K562 (cell line): ENCODE data around the gene ARHGAP22. TPM values are rescaled to one million over a fixed set of nuclear protein-coding genes. Genes with fewer than 3 reads are reported as not detected.

Experiments
- ATAC-seq: fragments of 200-7000 bp; cut with Tn5 transposase; 3 replicates; pipeline ENCODE4 v1.9.1; 2020; ENCODE audit warnings: moderate library complexity
- BruUV-seq: library from RNA; stranded (reverse); fragments of 400-500 nt; replicated peaks from 2 replicates; lab custom pipeline; 2021; lab: Mats Ljungman, UMichigan
- CTCF ChIA-PET: fragments of 300-600 bp; formaldehyde crosslinking; extraction: SDS; loops from one replicate; lab custom pipeline; 2021; ENCODE audit warnings: low intra/inter-chr PET ratio; lab: Yijun Ruan, JAX
- POLR2A ChIA-PET: fragments of 300-600, 350-650 bp; sonication (Branson Sonifier 250); formaldehyde crosslinking; extraction: SDS; loops from one replicate; lab custom pipeline; 2021; ENCODE audit warnings: antibody characterized with exemption, inconsistent platforms; lab: Yijun Ruan, JAX
- DNase-seq, 4 experiments: peaks; one replicate each; pipeline versions ENCODE4 v3.0.0 to v3.0.0-alpha.2; 2011 to 2018; ENCODE audit warnings: low spot score in 3 of 4, mixed read lengths in 3 of 4; ENCODE audit errors: extremely low read depth in 1 of 4
- FAIRE-seq: peaks from 2 replicates; lab custom pipeline; 2011; peaks lifted over from hg19 to GRCh38; lab: Jason Lieb, UNC
- H2AFZ ChIP-seq: 2 replicates; pipeline ENCODE4 v1.6.0; 2011; ENCODE audit warnings: low read depth, low read length, control low read depth, inconsistent platforms
- H3K27ac ChIP-seq: fragments of 200-600 bp; 3 replicates; pipeline ENCODE4 v1.8.0; 2011; ENCODE audit warnings: low read depth, mild to moderate bottlenecking, control low read depth, inconsistent platforms, low read length, moderate library complexity, mixed read lengths; ENCODE audit errors: extremely low read depth
- H3K27me3 ChIP-seq, 2 experiments: fragments of 300-600 bp in 1 of 2; 2 replicates in 1 of 2; 3 replicates in 1 of 2; pipeline versions ENCODE4 v1.6.0 to v1.8.0; 2011; ENCODE audit warnings: inconsistent platforms in 2 of 2, low read length in 2 of 2, mild to moderate bottlenecking in 1 of 2, mixed read lengths in 1 of 2, moderate library complexity in 1 of 2; ENCODE audit not compliant: control insufficient read depth in 2 of 2, insufficient read depth in 2 of 2
- H3K36me3 ChIP-seq: fragments of 300-600 bp; 3 replicates; pipeline ENCODE4 v1.8.0; 2011; ENCODE audit warnings: mild to moderate bottlenecking, low read length, inconsistent platforms; ENCODE audit not compliant: control insufficient read depth, insufficient read depth
- H3K4me1 ChIP-seq, 2 experiments: fragments of 200-600 bp in 1 of 2; replicated peaks in 1 of 2; 2 replicates in 1 of 2; 3 replicates in 1 of 2; pipeline versions ENCODE4 v1.5.1 to v1.8.0; 2011; ENCODE audit warnings: inconsistent platforms in 2 of 2, low read length in 2 of 2, mild to moderate bottlenecking in 1 of 2, mixed read lengths in 1 of 2, moderate library complexity in 1 of 2; ENCODE audit not compliant: control insufficient read depth in 2 of 2, insufficient read depth in 2 of 2
- H3K4me2 ChIP-seq: 2 replicates; pipeline ENCODE4 v1.6.1; 2011; ENCODE audit warnings: low read length, control low read depth, inconsistent platforms, mixed read lengths; ENCODE audit not compliant: insufficient read depth
- H3K4me3 ChIP-seq: fragments of 200-600 bp; sonication (generic), shearing (Covaris generic); 2 replicates; pipeline ENCODE4 v1.5.1; 2016; ENCODE audit warnings: control low read depth, inconsistent platforms
- H3K79me2 ChIP-seq: fragments of 200-600 bp; 3 replicates; pipeline ENCODE4 v1.8.0; 2011; ENCODE audit warnings: low read length, inconsistent platforms; ENCODE audit not compliant: control insufficient read depth, insufficient read depth
- H3K9ac ChIP-seq, 2 experiments: 2 replicates each; pipeline versions ENCODE4 v1.6.0 to v1.6.1; 2011; ENCODE audit warnings: low read depth in 2 of 2, low read length in 2 of 2, control low read depth in 1 of 2, inconsistent platforms in 1 of 2, mild to moderate bottlenecking in 1 of 2, mixed read lengths in 1 of 2; ENCODE audit not compliant: insufficient read depth in 1 of 2
- H3K9me1 ChIP-seq: one replicate; pipeline ENCODE4 v1.6.0; 2011; ENCODE audit warnings: inconsistent platforms, mild to moderate bottlenecking, low read length, moderate library complexity; ENCODE audit not compliant: control insufficient read depth, insufficient read depth
- H3K9me3 ChIP-seq: replicated peaks from 2 replicates; pipeline ENCODE4 v1.5.1; 2011; ENCODE audit warnings: low read depth, low read length, inconsistent platforms; ENCODE audit not compliant: control insufficient read depth, insufficient read depth
- H4K20me1 ChIP-seq: replicated peaks from 2 replicates; pipeline ENCODE4 v1.6.1; 2011; ENCODE audit warnings: low read length, inconsistent platforms, mixed read lengths; ENCODE audit not compliant: control insufficient read depth, insufficient read depth
- CREB1 ChIP-seq, 2 experiments: sonication (generic) in 1 of 2; formaldehyde crosslinking in 1 of 2; IDR thresholded peaks; 2 replicates each; pipeline versions ENCODE4 v1.6.1 to v1.8.0; 2012 to 2022; ENCODE audit warnings: inconsistent platforms in 1 of 2, mild to moderate bottlenecking in 1 of 2, missing genetic modification reagents in 1 of 2, moderate library complexity in 1 of 2
- FOXM1 ChIP-seq, 2 experiments: fragments of 450-650 bp in 1 of 2; sonication (generic) in 1 of 2; formaldehyde crosslinking in 1 of 2; IDR thresholded peaks; 2 replicates each; pipeline versions ENCODE4 v1.6.1 to v1.9.0; 2017 to 2022; ENCODE audit warnings: low read depth in 2 of 2, mild to moderate bottlenecking in 2 of 2, missing genetic modification reagents in 1 of 2, moderate library complexity in 1 of 2
- HNRNPUL1 ChIP-seq: fragments of 200-400 bp; formaldehyde crosslinking; IDR thresholded peaks from 2 replicates; pipeline ENCODE4 v1.6.1; 2017; ENCODE audit warnings: low read length
- NR2F6 ChIP-seq: fragments of 450-650 bp; formaldehyde crosslinking; IDR thresholded peaks from 2 replicates; pipeline ENCODE4 v1.4.0; 2020; ENCODE audit warnings: mild to moderate bottlenecking
- XRCC5 ChIP-seq: fragments of 200-400 bp; formaldehyde crosslinking; IDR thresholded peaks from 2 replicates; pipeline ENCODE4 v1.6.1; 2017; ENCODE audit warnings: low read depth, mild to moderate bottlenecking, low read length
- WGBS: fragments of 100-300 bp; shearing (Covaris generic); methylation state at CpG from one replicate; pipeline ENCODE4 v1.1.6; 2016; ENCODE audit warnings: low coverage, mixed read lengths; ENCODE audit not compliant: insufficient coverage; ENCODE audit errors: missing lambda C conversion rate; 5-methylcytosine and 5-hydroxymethylcytosine counted together
- in situ Hi-C: fragments of 300-500 bp; cut with MboI; formaldehyde crosslinking; loops from 4 replicates; pipeline ENCODE4 v1.15.0; 2018; ENCODE audit warnings: inconsistent platforms, mixed read lengths
- intact Hi-C: fragments of 100-400 bp; cut with micrococcal nuclease; formaldehyde crosslinking; loops from 2 replicates; pipeline ENCODE4 v1.14.2; 2022
- polyA plus RNA-seq, 8 experiments: library from polyadenylated mRNA; depleted of rRNA in 4 of 8; stranded (reverse) in 5 of 8; unstranded in 3 of 8; fragments of >200 nt; fragmentation: Nextera tagmentation in 2 of 8; fragmentation: Illumina TruSeq in 1 of 8; extraction: Ambion mirVana in 2 of 8; extraction: Trizol in 1 of 8; gene quantifications; 2 replicates each; pipeline versions ENCODE4 v1.2.1 to v1.2.3, GENCODE V29; 2011 to 2014; ENCODE audit warnings: inconsistent platforms in 1 of 8, missing spikeins in 1 of 8
- total RNA-seq, 7 experiments: library from RNA; depleted of rRNA in 6 of 7; stranded (reverse); fragments of >200 nt in 6 of 7; fragmentation: Illumina TruSeq in 2 of 7; extraction: Trizol in 2 of 7; gene quantifications; 2 replicates each; pipeline versions ENCODE4 v1.2.1 to v1.2.3, GENCODE V29; 2011 to 2021; ENCODE audit warnings: low replicate concordance in 1 of 7
- TF ChIP-seq, protein P1 (sequence below): sonication (generic); formaldehyde crosslinking; IDR thresholded peaks from 2 replicates; pipeline ENCODE4 v1.8.1; 2023; ENCODE audit warnings: mild to moderate bottlenecking, missing genetic modification reagents, moderate library complexity

Gene ARHGAP22
- total and polyA plus RNA-seq, 9 of the 15 experiments (the other 6 are each of a cell fraction or from before 2014, with no cell fraction given) = 1.3 to 28.1 (median 12.7) TPM

DNA sequence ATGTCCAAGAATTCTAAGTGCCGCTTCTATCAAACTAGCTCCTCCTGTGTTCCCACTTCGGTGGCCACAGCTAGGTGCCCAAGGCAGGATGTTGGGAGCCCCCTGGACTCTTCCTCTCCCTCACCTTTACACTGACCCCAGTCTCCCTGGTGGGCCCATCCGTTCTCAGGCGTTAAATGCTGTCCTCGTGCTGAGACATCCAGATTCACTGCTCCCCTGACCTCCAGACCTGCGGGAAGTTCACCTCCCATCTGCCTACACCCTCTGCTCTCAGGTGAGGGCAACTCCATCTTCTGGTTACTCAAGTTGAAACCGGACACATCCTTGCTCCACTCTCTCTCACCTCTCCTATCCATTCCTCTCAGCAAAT is 114.3 kb downstream of the ARHGAP22 start:
- no TSS peak for BruUV-seq
- DNase-seq = no peak
- TF ChIP-seq XRCC5 (no peak), HNRNPUL1 (no peak), NR2F6 (no peak), CREB1 (IDR thresholded peaks at IDR 0.05) (no peak), CREB1 (CRISPR knock-in tag; IDR thresholded peaks at IDR 0.05) (no peak), FOXM1 (IDR thresholded peaks at IDR 0.05; ENCODE audit: low read depth) (no peak), FOXM1 (CRISPR knock-in tag; IDR thresholded peaks at IDR 0.05; ENCODE audit: low read depth) (no peak)
- TF ChIP-seq, protein P1, sequence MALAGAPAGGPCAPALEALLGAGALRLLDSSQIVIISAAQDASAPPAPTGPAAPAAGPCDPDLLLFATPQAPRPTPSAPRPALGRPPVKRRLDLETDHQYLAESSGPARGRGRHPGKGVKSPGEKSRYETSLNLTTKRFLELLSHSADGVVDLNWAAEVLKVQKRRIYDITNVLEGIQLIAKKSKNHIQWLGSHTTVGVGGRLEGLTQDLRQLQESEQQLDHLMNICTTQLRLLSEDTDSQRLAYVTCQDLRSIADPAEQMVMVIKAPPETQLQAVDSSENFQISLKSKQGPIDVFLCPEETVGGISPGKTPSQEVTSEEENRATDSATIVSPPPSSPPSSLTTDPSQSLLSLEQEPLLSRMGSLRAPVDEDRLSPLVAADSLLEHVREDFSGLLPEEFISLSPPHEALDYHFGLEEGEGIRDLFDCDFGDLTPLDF (CRISPR knock-in tag) = no peak
- Histone ChIP-seq H3K4me2 (no peak overlapping the region), H3K9me3 (no peaks in the 10 kb centered on the region), H2AFZ (no peak overlapping the region), H3K4me3 (no peak overlapping the region), H3K27ac (no peak overlapping the region), H3K9me1 (no peaks in the 10 kb centered on the region), H3K4me1 (peaks cover 33 to 46% of the 10 kb centered on the region in 2 experiments), H3K79me2 (peaks cover 77% of the 10 kb centered on the region), H3K9ac (no peak overlapping the region), H4K20me1 (no peaks in the 10 kb centered on the region), H3K36me3 (peaks cover 10% of the 10 kb centered on the region; the same call in 2 of the 3 replicates), H3K27me3 (no peaks in the 10 kb centered on the region)
- 91% methylated on average over 7 of the region's 7 CpGs for WGBS
- in situ Hi-C loops (no loop called here), intact Hi-C loops (no loop called here)
- ChIA-PET POLR2A (interaction anchor here (0.9 kb wide), 1 partner anchor 21 kb away, joined by 3 read pairs; no protein-coding TSS in a partner anchor), CTCF (no interaction called here)
- FAIRE-seq = no peak
- no peak for ATAC-seq
